H9 (cell line): Measurements from ENCODE around the gene PTGES2. TPM values are rescaled to one million over a fixed set of nuclear protein-coding genes. Genes with fewer than 3 reads are reported as not detected.
A peak's percentile ranks its signal among the peaks of the same experiment; 100 is the strongest.

Experiments
- DNase-seq: peaks from one replicate; pipeline ENCODE4 v3.0.0-alpha.2; 2017
- H2AFZ ChIP-seq: one replicate; pipeline ENCODE4 v1.6.1; 2013; ENCODE audit warnings: mild to moderate bottlenecking, low read length, control low read depth, moderate library complexity
- H2AK5ac ChIP-seq: 2 replicates; pipeline ENCODE4 v1.6.1; 2013; ENCODE audit warnings: low read length, control low read depth, mixed read lengths; ENCODE audit not compliant: insufficient read length
- H2BK120ac ChIP-seq: one replicate; pipeline ENCODE4 v1.6.1; 2013; ENCODE audit warnings: low read depth, mild to moderate bottlenecking, low read length, control low read depth, inconsistent platforms; ENCODE audit not compliant: poor library complexity, severe bottlenecking
- H2BK12ac ChIP-seq: 2 replicates; pipeline ENCODE4 v1.6.1; 2013; ENCODE audit warnings: low read length, control low read depth, mixed read lengths, low read depth; ENCODE audit not compliant: insufficient read length
- H2BK15ac ChIP-seq: 2 replicates; pipeline ENCODE4 v1.6.1; 2013; ENCODE audit warnings: low read depth, low read length, control low read depth
- H2BK20ac ChIP-seq: one replicate; pipeline ENCODE4 v1.6.1; 2013; ENCODE audit warnings: low read depth, mild to moderate bottlenecking, low read length, control low read depth, inconsistent platforms; ENCODE audit not compliant: poor library complexity, severe bottlenecking
- H2BK5ac ChIP-seq: 2 replicates; pipeline ENCODE4 v1.6.1; 2013; ENCODE audit warnings: low read length, control low read depth, mixed read lengths; ENCODE audit not compliant: insufficient read length
- H3K14ac ChIP-seq: 2 replicates; pipeline ENCODE4 v1.6.1; 2013; ENCODE audit warnings: low read length, control low read depth; ENCODE audit not compliant: insufficient read depth
- H3K18ac ChIP-seq: 2 replicates; pipeline ENCODE4 v1.6.1; 2013; ENCODE audit warnings: low read depth, mild to moderate bottlenecking, mixed read lengths, low read length, control low read depth; ENCODE audit not compliant: insufficient read length
- H3K23ac ChIP-seq: 2 replicates; pipeline ENCODE4 v1.6.1; 2013; ENCODE audit warnings: low read length, control low read depth, mixed read lengths, low read depth; ENCODE audit not compliant: insufficient read length
- H3K23me2 ChIP-seq: 2 replicates; pipeline ENCODE4 v1.6.1; 2013; ENCODE audit warnings: low read depth, mild to moderate bottlenecking, mixed read lengths, low read length, control low read depth; ENCODE audit not compliant: insufficient read length, poor library complexity, severe bottlenecking
- H3K27ac ChIP-seq: 2 replicates; pipeline ENCODE4 v1.5.1; 2013; ENCODE audit warnings: low read length, control low read depth, mixed read lengths, low read depth; ENCODE audit not compliant: insufficient read length
- H3K27me3 ChIP-seq: 2 replicates; pipeline ENCODE4 v1.6.1; 2013; ENCODE audit warnings: low read length, control low read depth, inconsistent platforms; ENCODE audit not compliant: insufficient read depth
- H3K4ac ChIP-seq: 2 replicates; pipeline ENCODE4 v1.6.1; 2013; ENCODE audit warnings: low read depth, mild to moderate bottlenecking, control low read depth, inconsistent platforms, low read length, moderate library complexity
- H3K4me1 ChIP-seq: 2 replicates; pipeline ENCODE4 v1.6.1; 2013; ENCODE audit warnings: low read length, control low read depth, inconsistent platforms; ENCODE audit not compliant: insufficient read depth
- H3K4me2 ChIP-seq: 2 replicates; pipeline ENCODE4 v1.6.1; 2013; ENCODE audit warnings: low read length, control low read depth, mixed read lengths; ENCODE audit not compliant: insufficient read length, insufficient read depth
- H3K56ac ChIP-seq: 2 replicates; pipeline ENCODE4 v1.6.1; 2013; ENCODE audit warnings: low read depth, mild to moderate bottlenecking, mixed read lengths, low read length, control low read depth; ENCODE audit not compliant: insufficient read length
- H3K79me1 ChIP-seq: 2 replicates; pipeline ENCODE4 v1.6.1; 2013; ENCODE audit warnings: low read depth, mild to moderate bottlenecking, moderate library complexity, low read length, control low read depth, inconsistent platforms; ENCODE audit not compliant: insufficient read depth, poor library complexity, severe bottlenecking
- H3K79me2 ChIP-seq: 2 replicates; pipeline ENCODE4 v1.6.1; 2013; ENCODE audit warnings: low read length, control low read depth, inconsistent platforms; ENCODE audit not compliant: insufficient read depth
- H3K9ac ChIP-seq: 2 replicates; pipeline ENCODE4 v1.6.1; 2013; ENCODE audit warnings: low read length, control low read depth, mixed read lengths; ENCODE audit not compliant: insufficient read length; ENCODE audit errors: extremely low read depth
- H3K9me3 ChIP-seq: one replicate; pipeline ENCODE4 v1.6.1; 2013; ENCODE audit warnings: low read depth, low read length, inconsistent platforms; ENCODE audit not compliant: control insufficient read depth
- H3T11ph ChIP-seq: one replicate; pipeline ENCODE4 v1.6.1; 2013; ENCODE audit warnings: mild to moderate bottlenecking, low read length, control low read depth, inconsistent platforms
- H4K20me1 ChIP-seq: one replicate; pipeline ENCODE4 v1.6.1; 2013; ENCODE audit not compliant: control insufficient read depth, insufficient read length, insufficient read depth
- H4K5ac ChIP-seq: 2 replicates; pipeline ENCODE4 v1.6.1; 2013; ENCODE audit warnings: low read depth, mild to moderate bottlenecking, mixed read lengths, low read length, control low read depth; ENCODE audit not compliant: insufficient read length
- H4K8ac ChIP-seq: replicated peaks from 2 replicates; pipeline ENCODE4 v1.6.1; 2013; ENCODE audit warnings: low read length, control low read depth, mixed read lengths, low read depth; ENCODE audit not compliant: insufficient read length
- H4K91ac ChIP-seq: 2 replicates; pipeline ENCODE4 v1.6.1; 2013; ENCODE audit warnings: low read depth, mild to moderate bottlenecking, moderate library complexity, mixed read lengths, low read length, control low read depth; ENCODE audit not compliant: insufficient read length
- H3K27ac Mint-ChIP-seq, 3 experiments: 2 replicates in 2 of 3; 3 replicates in 1 of 3; pipeline ENCODE4 v1.8.0; 2020 to 2021; ENCODE audit warnings: mixed read lengths in 3 of 3, mild to moderate bottlenecking in 1 of 3, moderate library complexity in 1 of 3
- H3K27me3 Mint-ChIP-seq: 2 replicates; pipeline ENCODE4 v1.8.0; 2021; ENCODE audit warnings: low read depth, mild to moderate bottlenecking, moderate library complexity, mixed read lengths
- H3K36me3 Mint-ChIP-seq, 3 experiments: 2 replicates in 2 of 3; 3 replicates in 1 of 3; pipeline ENCODE4 v1.8.0; 2020 to 2021; ENCODE audit warnings: low read depth in 3 of 3, mixed read lengths in 3 of 3; ENCODE audit not compliant: insufficient read depth in 1 of 3
- H3K4me1 Mint-ChIP-seq, 2 experiments: 2 replicates each; pipeline ENCODE4 v1.8.0; 2020; ENCODE audit warnings: mixed read lengths in 2 of 2
- H3K4me3 Mint-ChIP-seq, 2 experiments: 2 replicates in 1 of 2; 3 replicates in 1 of 2; pipeline ENCODE4 v1.8.0; 2020 to 2021; ENCODE audit warnings: mild to moderate bottlenecking in 2 of 2, mixed read lengths in 2 of 2, moderate library complexity in 1 of 2
- H3K9me3 Mint-ChIP-seq, 2 experiments: 2 replicates in 1 of 2; 3 replicates in 1 of 2; pipeline ENCODE4 v1.8.0; 2020; ENCODE audit warnings: mild to moderate bottlenecking in 2 of 2, mixed read lengths in 2 of 2, moderate library complexity in 1 of 2
- CTCF ChIP-seq: fragments of 200-600 bp; sonication (generic); conservative IDR thresholded peaks from 3 replicates; pipeline ENCODE4 v1.8.0; 2021; ENCODE audit warnings: antibody characterized with exemption, mild to moderate bottlenecking
- WGBS: extraction: QIAGEN DNeasy Blood & Tissue Kit; methylation state at CpG from one replicate; pipeline ENCODE4 v1.1.7; 2013; ENCODE audit warnings: missing lambda C conversion rate, low lambda C conversion rate, mixed read lengths; ENCODE audit not compliant: insufficient read length; ENCODE audit errors: extremely low coverage; 5-methylcytosine and 5-hydroxymethylcytosine counted together
- total RNA-seq: library from RNA; stranded (reverse); gene quantifications from 2 replicates; pipeline ENCODE4 v1.2.1, GENCODE V29; 2021

Gene PTGES2
- total RNA-seq, 1 experiment from 2014 or later: 63.9 TPM

GRCh38 chr9:128175726-128176125 lies 48.2 kb upstream of the PTGES2 start:
- Histone ChIP-seq H4K20me1 (no peaks in the 10 kb centered on the region), H2BK120ac (no peak overlapping the region), H3K23me2 (no peaks in the 10 kb centered on the region), H2BK20ac (no peak overlapping the region), H3K4ac (no peak overlapping the region), H3K18ac (no peak overlapping the region), H3K9ac (no peak overlapping the region), H3K23ac (no peak overlapping the region), H2BK15ac (no peak overlapping the region), H3K14ac (no peak overlapping the region), H3K27me3 (no peaks in the 10 kb centered on the region), H3K4me1 (no peaks in the 10 kb centered on the region), H3K4me2 (no peak overlapping the region), H3K79me2 (no peaks in the 10 kb centered on the region), H2BK12ac (no peak overlapping the region), H4K5ac (no peak overlapping the region), H3K27ac (no peak overlapping the region), H4K91ac (no peak overlapping the region), H2AFZ (no peak overlapping the region), H3T11ph (no peak overlapping the region), H4K8ac (no peak overlapping the region), H3K9me3 (no peaks in the 10 kb centered on the region), H3K56ac (no peak overlapping the region), H2BK5ac (no peak overlapping the region), H2AK5ac (no peak overlapping the region), H3K79me1 (no peaks in the 10 kb centered on the region)
- Mint-ChIP-seq H3K27me3 (no peaks in the 10 kb centered on the region), H3K9me3 (peaks cover 0 to 5% of the 10 kb centered on the region in 2 experiments; a peak in 1 of 5 replicates), H3K4me1 (no peaks in the 10 kb centered on the region), H3K27ac (peak overlapping the region in 1 of 3 experiments; percentile 70; a peak in 2 of 7 replicates), H3K36me3 (peaks cover 40 to 65% (median 57%) of the 10 kb centered on the region in 3 experiments), H3K4me3 (no peak overlapping the region)
- DNase-seq: no peak
- TF ChIP-seq CTCF: no peak
- WGBS: no CpG with 5 or more reads among the region's 2 CpGs
